GM23338 (cell line): ENCODE results near the gene GGT5. TPM values are rescaled to one million over a fixed set of nuclear protein-coding genes. Genes with fewer than 3 reads are reported as not detected.

Experiments
- ATAC-seq: fragments of 200-7000 bp; cut with Tn5 transposase; 3 replicates; pipeline ENCODE4 v1.9.1; 2020
- DNase-seq: peaks from one replicate; pipeline ENCODE4 v3.0.0-alpha.2; 2015; ENCODE audit warnings: low spot score
- H2AFZ ChIP-seq: fragments of 200-600 bp; sonication (generic); 2 replicates; pipeline ENCODE4 v1.8.0; 2016; ENCODE audit warnings: antibody characterized with exemption, mild to moderate bottlenecking, moderate library complexity
- H3F3A ChIP-seq: fragments of 200-600 bp; sonication (generic); replicated peaks from 2 replicates; pipeline ENCODE4 v1.8.0; 2017; ENCODE audit warnings: antibody characterized with exemption, mixed run types, low read depth
- H3K27ac ChIP-seq: fragments of 200-600 bp; sonication (generic); 2 replicates; pipeline ENCODE4 v1.6.1; 2016; ENCODE audit warnings: low read depth
- H3K27me3 ChIP-seq: fragments of 200-600 bp; sonication (generic); 2 replicates; pipeline ENCODE4 v1.8.0; 2016; ENCODE audit warnings: mild to moderate bottlenecking, mixed run types, moderate library complexity; ENCODE audit not compliant: insufficient read depth
- H3K36me3 ChIP-seq: fragments of 200-600 bp; sonication (generic); 2 replicates; pipeline ENCODE4 v1.8.0; 2016; ENCODE audit warnings: mild to moderate bottlenecking; ENCODE audit not compliant: insufficient read depth
- H3K4me1 ChIP-seq: fragments of 200-600 bp; sonication (generic); 2 replicates; pipeline ENCODE4 v1.8.0; 2016; ENCODE audit warnings: mild to moderate bottlenecking, moderate library complexity; ENCODE audit not compliant: insufficient read depth
- H3K4me2 ChIP-seq: fragments of 200-600 bp; sonication (generic); 2 replicates; pipeline ENCODE4 v1.7.1; 2017; ENCODE audit warnings: mixed run types
- H3K4me3 ChIP-seq: fragments of 200-600 bp; sonication (generic); 2 replicates; pipeline ENCODE4 v1.6.1; 2016; ENCODE audit warnings: mixed run types
- H3K79me2 ChIP-seq: fragments of 200-600 bp; sonication (generic); replicated peaks from 2 replicates; pipeline ENCODE4 v1.8.0; 2017; ENCODE audit warnings: mild to moderate bottlenecking; ENCODE audit not compliant: insufficient read depth
- H3K9me2 ChIP-seq: fragments of 200-600 bp; sonication (generic); 2 replicates; pipeline ENCODE4 v1.8.0; 2017; ENCODE audit not compliant: insufficient read depth
- H4K20me1 ChIP-seq: fragments of 200-600 bp; sonication (generic); replicated peaks from 2 replicates; pipeline ENCODE4 v1.8.0; 2017; ENCODE audit warnings: mild to moderate bottlenecking; ENCODE audit not compliant: insufficient read depth
- H3K27ac Mint-ChIP-seq: 2 replicates; pipeline ENCODE4 v1.8.0; 2020; ENCODE audit warnings: inconsistent platforms, mild to moderate bottlenecking, moderate library complexity, mixed read lengths
- H3K27me3 Mint-ChIP-seq: 3 replicates; pipeline ENCODE4 v1.8.0; 2022; ENCODE audit warnings: low read depth, mild to moderate bottlenecking, moderate library complexity, mixed read lengths, inconsistent platforms; ENCODE audit not compliant: insufficient read depth, poor library complexity
- H3K36me3 Mint-ChIP-seq: 3 replicates; pipeline ENCODE4 v1.8.0; 2021; ENCODE audit warnings: low read depth, mild to moderate bottlenecking, inconsistent platforms, moderate library complexity, mixed read lengths
- H3K4me1 Mint-ChIP-seq: 3 replicates; pipeline ENCODE4 v1.8.0; 2020; ENCODE audit warnings: mild to moderate bottlenecking, inconsistent platforms, mixed read lengths
- H3K4me3 Mint-ChIP-seq: 3 replicates; pipeline ENCODE4 v1.8.0; 2021; ENCODE audit warnings: moderate library complexity, mild to moderate bottlenecking, inconsistent platforms, mixed read lengths
- H3K9me3 Mint-ChIP-seq: 3 replicates; pipeline ENCODE4 v1.8.0; 2020; ENCODE audit warnings: moderate library complexity, mild to moderate bottlenecking, inconsistent platforms, mixed read lengths
- CREB1 ChIP-seq: fragments of 250-450 bp; sonication (Bioruptor Pico); IDR thresholded peaks from 2 replicates; pipeline ENCODE4 v1.5.0; 2020; ENCODE audit warnings: low read depth, mild to moderate bottlenecking, moderate library complexity
- EZH2 ChIP-seq: fragments of 200-600 bp; sonication (generic); IDR thresholded peaks from one replicate; pipeline ENCODE4 v1.8.0; 2017; ENCODE audit warnings: antibody characterized with exemption, mild to moderate bottlenecking, low read depth; ENCODE audit not compliant: unreplicated experiment
- EZH2phosphoT487 ChIP-seq: fragments of 200-600 bp; sonication (generic); IDR thresholded peaks from one replicate; pipeline ENCODE4 v1.8.1; 2018; ENCODE audit warnings: antibody characterized with exemption; ENCODE audit not compliant: unreplicated experiment
- JUNB ChIP-seq: IDR thresholded peaks from one replicate; pipeline ENCODE4 v1.6.1; 2016; ENCODE audit warnings: antibody characterized with exemption; ENCODE audit not compliant: unreplicated experiment
- NANOG ChIP-seq: IDR thresholded peaks from 2 replicates; pipeline ENCODE4 v1.6.1; 2016; ENCODE audit warnings: antibody characterized with exemption, borderline replicate concordance
- POLR2AphosphoS5 ChIP-seq: IDR thresholded peaks from 2 replicates; pipeline ENCODE4 v1.6.1; 2016; ENCODE audit warnings: antibody characterized with exemption, low read depth
- STAT1 ChIP-seq: IDR thresholded peaks from one replicate; pipeline ENCODE4 v1.6.1; 2016; ENCODE audit warnings: antibody characterized with exemption; ENCODE audit not compliant: unreplicated experiment
- ZNF114 ChIP-seq: fragments of 250-450 bp; sonication (Bioruptor Pico); IDR thresholded peaks from 2 replicates; pipeline ENCODE4 v1.5.0; 2020; ENCODE audit warnings: mild to moderate bottlenecking, moderate library complexity
- ZNF331 ChIP-seq: fragments of 250-450 bp; sonication (Bioruptor Pico); IDR thresholded peaks from 2 replicates; pipeline ENCODE4 v1.5.0; 2020; ENCODE audit warnings: low read depth, mild to moderate bottlenecking, moderate library complexity
- polyA plus RNA-seq: library from polyadenylated mRNA; unstranded; fragments of >200 nt; fragmentation: Nextera tagmentation; extraction: Ambion mirVana; gene quantifications from 2 replicates; pipeline ENCODE4 v1.2.1, GENCODE V29; 2016
- total RNA-seq: library from RNA; depleted of rRNA; stranded (reverse); fragments of >200 nt; shearing (Covaris generic); gene quantifications from 2 replicates; pipeline ENCODE4 v1.2.3, GENCODE V29; 2014
- TF ChIP-seq, protein P1 (sequence below), 2 experiments: fragments of 200-600 bp in 1 of 2; sonication (generic) in 1 of 2; conservative IDR thresholded peaks; 2 replicates each; pipeline versions ENCODE4 v1.5.1 to v1.6.1; 2016 to 2017; ENCODE audit warnings: antibody characterized with exemption in 2 of 2, low read depth in 2 of 2, mild to moderate bottlenecking in 2 of 2, moderate library complexity in 1 of 2
- TF ChIP-seq, protein P2 (sequence below): IDR thresholded peaks from 2 replicates; pipeline ENCODE4 v1.6.1; 2016; ENCODE audit warnings: antibody characterized with exemption
- TF ChIP-seq, protein P3 (sequence below): IDR thresholded peaks from one replicate; pipeline ENCODE4 v1.6.1; 2018; ENCODE audit warnings: antibody characterized with exemption; ENCODE audit not compliant: unreplicated experiment
- TF ChIP-seq, protein P4 (sequence below): fragments of 250-450 bp; sonication (Bioruptor Pico); IDR thresholded peaks from 2 replicates; pipeline ENCODE4 v1.5.0; 2020; ENCODE audit warnings: mild to moderate bottlenecking, moderate library complexity

The GGT5 gene
- total and polyA plus RNA-seq, 2 experiments from 2014 or later, result not detected

DNA sequence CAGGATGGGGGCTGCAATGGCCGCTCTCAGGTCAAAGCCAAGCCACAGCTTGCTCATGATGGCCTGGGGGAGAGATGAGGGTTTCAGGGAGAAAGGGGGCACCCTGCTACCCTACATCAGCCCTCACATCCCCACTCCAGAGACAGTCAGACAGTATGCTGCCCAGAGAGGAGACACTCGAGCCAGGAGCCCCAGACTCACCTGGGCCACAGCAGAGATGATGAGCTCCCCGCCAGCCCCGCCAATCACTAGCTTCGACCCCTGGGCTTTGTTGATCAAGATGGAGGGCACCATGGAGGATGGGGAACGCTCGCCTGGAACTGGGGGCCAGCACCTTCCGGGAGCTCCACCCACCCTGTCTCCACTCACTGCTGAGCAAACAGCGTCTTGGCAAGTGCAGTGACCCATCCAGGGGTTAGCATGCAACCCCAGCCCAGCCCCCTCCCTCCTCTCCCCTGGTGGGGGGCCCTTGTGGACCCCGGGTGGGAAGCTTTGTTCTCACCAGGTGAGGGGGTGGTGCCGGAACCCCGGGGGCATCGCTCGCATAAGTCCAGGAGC is 19.8 kb downstream of the GGT5 start:
- Mint-ChIP-seq H3K36me3 (peaks cover 6% of the 10 kb centered on the region; the same call in 1 of the 3 replicates), H3K27ac (no peak overlapping the region), H3K4me3 (no peak overlapping the region), H3K27me3 (peaks cover 8% of the 10 kb centered on the region), H3K4me1 (no peaks in the 10 kb centered on the region; the same call in 2 of the 3 replicates), H3K9me3 (peaks cover 6% of the 10 kb centered on the region; the same call in 2 of the 3 replicates)
- H4K20me1 ChIP-seq, result no peaks in the 10 kb centered on the region
- H3K79me2 ChIP-seq, result no peaks in the 10 kb centered on the region
- no peaks in the 10 kb centered on the region for H3K36me3 ChIP-seq
- H3K4me1 ChIP-seq, result no peaks in the 10 kb centered on the region
- no peaks in the 10 kb centered on the region for H3K27me3 ChIP-seq
- no peaks in the 10 kb centered on the region for H3K9me2 ChIP-seq
- DNase-seq (no peak), ATAC-seq (no peak)
- H3F3A ChIP-seq, result no peaks in the 10 kb centered on the region
- H3K4me3 ChIP-seq, result no peak overlapping the region
- no peak overlapping the region for H3K4me2 ChIP-seq
- TF ChIP-seq EZH2phosphoT487, result no peak
- TF ChIP-seq, protein P1, sequence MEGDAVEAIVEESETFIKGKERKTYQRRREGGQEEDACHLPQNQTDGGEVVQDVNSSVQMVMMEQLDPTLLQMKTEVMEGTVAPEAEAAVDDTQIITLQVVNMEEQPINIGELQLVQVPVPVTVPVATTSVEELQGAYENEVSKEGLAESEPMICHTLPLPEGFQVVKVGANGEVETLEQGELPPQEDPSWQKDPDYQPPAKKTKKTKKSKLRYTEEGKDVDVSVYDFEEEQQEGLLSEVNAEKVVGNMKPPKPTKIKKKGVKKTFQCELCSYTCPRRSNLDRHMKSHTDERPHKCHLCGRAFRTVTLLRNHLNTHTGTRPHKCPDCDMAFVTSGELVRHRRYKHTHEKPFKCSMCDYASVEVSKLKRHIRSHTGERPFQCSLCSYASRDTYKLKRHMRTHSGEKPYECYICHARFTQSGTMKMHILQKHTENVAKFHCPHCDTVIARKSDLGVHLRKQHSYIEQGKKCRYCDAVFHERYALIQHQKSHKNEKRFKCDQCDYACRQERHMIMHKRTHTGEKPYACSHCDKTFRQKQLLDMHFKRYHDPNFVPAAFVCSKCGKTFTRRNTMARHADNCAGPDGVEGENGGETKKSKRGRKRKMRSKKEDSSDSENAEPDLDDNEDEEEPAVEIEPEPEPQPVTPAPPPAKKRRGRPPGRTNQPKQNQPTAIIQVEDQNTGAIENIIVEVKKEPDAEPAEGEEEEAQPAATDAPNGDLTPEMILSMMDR (conservative IDR thresholded peaks at IDR 0.05; ENCODE audit: low read depth in 2 of 2), result no peak
- no peak for TF ChIP-seq EZH2
- TF ChIP-seq STAT1, result no peak
- TF ChIP-seq, protein P2, sequence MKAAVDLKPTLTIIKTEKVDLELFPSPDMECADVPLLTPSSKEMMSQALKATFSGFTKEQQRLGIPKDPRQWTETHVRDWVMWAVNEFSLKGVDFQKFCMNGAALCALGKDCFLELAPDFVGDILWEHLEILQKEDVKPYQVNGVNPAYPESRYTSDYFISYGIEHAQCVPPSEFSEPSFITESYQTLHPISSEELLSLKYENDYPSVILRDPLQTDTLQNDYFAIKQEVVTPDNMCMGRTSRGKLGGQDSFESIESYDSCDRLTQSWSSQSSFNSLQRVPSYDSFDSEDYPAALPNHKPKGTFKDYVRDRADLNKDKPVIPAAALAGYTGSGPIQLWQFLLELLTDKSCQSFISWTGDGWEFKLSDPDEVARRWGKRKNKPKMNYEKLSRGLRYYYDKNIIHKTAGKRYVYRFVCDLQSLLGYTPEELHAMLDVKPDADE, result no peak
- TF ChIP-seq POLR2AphosphoS5, result no peak
- TF ChIP-seq, protein P3, sequence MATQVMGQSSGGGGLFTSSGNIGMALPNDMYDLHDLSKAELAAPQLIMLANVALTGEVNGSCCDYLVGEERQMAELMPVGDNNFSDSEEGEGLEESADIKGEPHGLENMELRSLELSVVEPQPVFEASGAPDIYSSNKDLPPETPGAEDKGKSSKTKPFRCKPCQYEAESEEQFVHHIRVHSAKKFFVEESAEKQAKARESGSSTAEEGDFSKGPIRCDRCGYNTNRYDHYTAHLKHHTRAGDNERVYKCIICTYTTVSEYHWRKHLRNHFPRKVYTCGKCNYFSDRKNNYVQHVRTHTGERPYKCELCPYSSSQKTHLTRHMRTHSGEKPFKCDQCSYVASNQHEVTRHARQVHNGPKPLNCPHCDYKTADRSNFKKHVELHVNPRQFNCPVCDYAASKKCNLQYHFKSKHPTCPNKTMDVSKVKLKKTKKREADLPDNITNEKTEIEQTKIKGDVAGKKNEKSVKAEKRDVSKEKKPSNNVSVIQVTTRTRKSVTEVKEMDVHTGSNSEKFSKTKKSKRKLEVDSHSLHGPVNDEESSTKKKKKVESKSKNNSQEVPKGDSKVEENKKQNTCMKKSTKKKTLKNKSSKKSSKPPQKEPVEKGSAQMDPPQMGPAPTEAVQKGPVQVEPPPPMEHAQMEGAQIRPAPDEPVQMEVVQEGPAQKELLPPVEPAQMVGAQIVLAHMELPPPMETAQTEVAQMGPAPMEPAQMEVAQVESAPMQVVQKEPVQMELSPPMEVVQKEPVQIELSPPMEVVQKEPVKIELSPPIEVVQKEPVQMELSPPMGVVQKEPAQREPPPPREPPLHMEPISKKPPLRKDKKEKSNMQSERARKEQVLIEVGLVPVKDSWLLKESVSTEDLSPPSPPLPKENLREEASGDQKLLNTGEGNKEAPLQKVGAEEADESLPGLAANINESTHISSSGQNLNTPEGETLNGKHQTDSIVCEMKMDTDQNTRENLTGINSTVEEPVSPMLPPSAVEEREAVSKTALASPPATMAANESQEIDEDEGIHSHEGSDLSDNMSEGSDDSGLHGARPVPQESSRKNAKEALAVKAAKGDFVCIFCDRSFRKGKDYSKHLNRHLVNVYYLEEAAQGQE, result no peak
- no peak for TF ChIP-seq ZNF114 (CRISPR knock-in tag)
- no peak for TF ChIP-seq JUNB
- TF ChIP-seq ZNF331, result no peak
- TF ChIP-seq, protein P4, sequence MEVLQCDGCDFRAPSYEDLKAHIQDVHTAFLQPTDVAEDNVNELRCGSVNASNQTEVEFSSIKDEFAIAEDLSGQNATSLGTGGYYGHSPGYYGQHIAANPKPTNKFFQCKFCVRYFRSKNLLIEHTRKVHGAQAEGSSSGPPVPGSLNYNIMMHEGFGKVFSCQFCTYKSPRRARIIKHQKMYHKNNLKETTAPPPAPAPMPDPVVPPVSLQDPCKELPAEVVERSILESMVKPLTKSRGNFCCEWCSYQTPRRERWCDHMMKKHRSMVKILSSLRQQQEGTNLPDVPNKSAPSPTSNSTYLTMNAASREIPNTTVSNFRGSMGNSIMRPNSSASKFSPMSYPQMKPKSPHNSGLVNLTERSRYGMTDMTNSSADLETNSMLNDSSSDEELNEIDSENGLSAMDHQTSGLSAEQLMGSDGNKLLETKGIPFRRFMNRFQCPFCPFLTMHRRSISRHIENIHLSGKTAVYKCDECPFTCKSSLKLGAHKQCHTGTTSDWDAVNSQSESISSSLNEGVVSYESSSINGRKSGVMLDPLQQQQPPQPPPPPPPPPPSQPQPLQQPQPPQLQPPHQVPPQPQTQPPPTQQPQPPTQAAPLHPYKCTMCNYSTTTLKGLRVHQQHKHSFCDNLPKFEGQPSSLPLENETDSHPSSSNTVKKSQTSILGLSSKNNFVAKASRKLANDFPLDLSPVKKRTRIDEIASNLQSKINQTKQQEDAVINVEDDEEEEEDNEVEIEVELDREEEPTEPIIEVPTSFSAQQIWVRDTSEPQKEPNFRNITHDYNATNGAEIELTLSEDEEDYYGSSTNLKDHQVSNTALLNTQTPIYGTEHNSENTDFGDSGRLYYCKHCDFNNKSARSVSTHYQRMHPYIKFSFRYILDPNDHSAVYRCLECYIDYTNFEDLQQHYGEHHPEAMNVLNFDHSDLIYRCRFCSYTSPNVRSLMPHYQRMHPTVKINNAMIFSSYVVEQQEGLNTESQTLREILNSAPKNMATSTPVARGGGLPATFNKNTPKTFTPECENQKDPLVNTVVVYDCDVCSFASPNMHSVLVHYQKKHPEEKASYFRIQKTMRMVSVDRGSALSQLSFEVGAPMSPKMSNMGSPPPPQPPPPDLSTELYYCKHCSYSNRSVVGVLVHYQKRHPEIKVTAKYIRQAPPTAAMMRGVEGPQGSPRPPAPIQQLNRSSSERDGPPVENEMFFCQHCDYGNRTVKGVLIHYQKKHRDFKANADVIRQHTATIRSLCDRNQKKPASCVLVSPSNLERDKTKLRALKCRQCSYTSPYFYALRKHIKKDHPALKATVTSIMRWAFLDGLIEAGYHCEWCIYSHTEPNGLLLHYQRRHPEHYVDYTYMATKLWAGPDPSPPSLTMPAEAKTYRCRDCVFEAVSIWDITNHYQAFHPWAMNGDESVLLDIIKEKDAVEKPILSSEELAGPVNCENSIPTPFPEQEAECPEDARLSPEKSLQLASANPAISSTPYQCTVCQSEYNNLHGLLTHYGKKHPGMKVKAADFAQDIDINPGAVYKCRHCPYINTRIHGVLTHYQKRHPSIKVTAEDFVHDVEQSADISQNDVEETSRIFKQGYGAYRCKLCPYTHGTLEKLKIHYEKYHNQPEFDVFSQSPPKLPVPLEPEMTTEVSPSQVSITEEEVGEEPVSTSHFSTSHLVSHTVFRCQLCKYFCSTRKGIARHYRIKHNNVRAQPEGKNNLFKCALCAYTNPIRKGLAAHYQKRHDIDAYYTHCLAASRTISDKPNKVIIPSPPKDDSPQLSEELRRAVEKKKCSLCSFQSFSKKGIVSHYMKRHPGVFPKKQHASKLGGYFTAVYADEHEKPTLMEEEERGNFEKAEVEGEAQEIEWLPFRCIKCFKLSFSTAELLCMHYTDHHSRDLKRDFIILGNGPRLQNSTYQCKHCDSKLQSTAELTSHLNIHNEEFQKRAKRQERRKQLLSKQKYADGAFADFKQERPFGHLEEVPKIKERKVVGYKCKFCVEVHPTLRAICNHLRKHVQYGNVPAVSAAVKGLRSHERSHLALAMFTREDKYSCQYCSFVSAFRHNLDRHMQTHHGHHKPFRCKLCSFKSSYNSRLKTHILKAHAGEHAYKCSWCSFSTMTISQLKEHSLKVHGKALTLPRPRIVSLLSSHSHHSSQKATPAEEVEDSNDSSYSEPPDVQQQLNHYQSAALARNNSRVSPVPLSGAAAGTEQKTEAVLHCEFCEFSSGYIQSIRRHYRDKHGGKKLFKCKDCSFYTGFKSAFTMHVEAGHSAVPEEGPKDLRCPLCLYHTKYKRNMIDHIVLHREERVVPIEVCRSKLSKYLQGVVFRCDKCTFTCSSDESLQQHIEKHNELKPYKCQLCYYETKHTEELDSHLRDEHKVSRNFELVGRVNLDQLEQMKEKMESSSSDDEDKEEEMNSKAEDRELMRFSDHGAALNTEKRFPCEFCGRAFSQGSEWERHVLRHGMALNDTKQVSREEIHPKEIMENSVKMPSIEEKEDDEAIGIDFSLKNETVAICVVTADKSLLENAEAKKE, result no peak
- TF ChIP-seq NANOG, result no peak
- TF ChIP-seq CREB1, result no peak
- no peak overlapping the region for H2AFZ ChIP-seq
- no peak overlapping the region for H3K27ac ChIP-seq
